Measurements from ENCODE around the gene NCOA4.

DNA sequence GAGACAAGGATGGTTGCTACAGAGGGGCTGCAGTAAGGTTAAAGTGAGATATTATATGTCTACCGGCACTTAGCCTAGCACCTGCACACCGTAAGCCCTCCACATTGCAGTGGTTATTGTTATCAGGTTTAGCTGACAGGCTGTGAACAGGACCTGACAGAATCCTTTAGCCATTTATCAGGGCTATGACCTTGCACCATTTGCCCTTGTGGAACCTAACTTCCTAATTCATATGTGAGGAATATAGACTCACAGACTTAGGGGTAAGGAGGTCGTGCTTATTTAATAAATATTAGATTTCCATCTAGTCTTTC is 10.1 kb downstream of the NCOA4 start:
- TF ChIP-seq, protein P1, sequence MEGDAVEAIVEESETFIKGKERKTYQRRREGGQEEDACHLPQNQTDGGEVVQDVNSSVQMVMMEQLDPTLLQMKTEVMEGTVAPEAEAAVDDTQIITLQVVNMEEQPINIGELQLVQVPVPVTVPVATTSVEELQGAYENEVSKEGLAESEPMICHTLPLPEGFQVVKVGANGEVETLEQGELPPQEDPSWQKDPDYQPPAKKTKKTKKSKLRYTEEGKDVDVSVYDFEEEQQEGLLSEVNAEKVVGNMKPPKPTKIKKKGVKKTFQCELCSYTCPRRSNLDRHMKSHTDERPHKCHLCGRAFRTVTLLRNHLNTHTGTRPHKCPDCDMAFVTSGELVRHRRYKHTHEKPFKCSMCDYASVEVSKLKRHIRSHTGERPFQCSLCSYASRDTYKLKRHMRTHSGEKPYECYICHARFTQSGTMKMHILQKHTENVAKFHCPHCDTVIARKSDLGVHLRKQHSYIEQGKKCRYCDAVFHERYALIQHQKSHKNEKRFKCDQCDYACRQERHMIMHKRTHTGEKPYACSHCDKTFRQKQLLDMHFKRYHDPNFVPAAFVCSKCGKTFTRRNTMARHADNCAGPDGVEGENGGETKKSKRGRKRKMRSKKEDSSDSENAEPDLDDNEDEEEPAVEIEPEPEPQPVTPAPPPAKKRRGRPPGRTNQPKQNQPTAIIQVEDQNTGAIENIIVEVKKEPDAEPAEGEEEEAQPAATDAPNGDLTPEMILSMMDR (IDR thresholded peaks at IDR 0.05), result no peak
- TF ChIP-seq POLR2A (IDR thresholded peaks at IDR 0.05), result no peak
